HFFc6 (cell line): ENCODE data around the gene CDK4. TPM values are rescaled to one million over a fixed set of nuclear protein-coding genes. Genes with fewer than 3 reads are reported as not detected.

Source experiments
- DNase-seq: peaks from one replicate; pipeline ENCODE4 v3.0.0-alpha.2; 2018
- H3K27ac Mint-ChIP-seq: 2 replicates; pipeline ENCODE4 v1.8.0; 2020; ENCODE audit warnings: mild to moderate bottlenecking, mixed read lengths
- H3K27me3 Mint-ChIP-seq: 2 replicates; pipeline ENCODE4 v1.8.0; 2021; ENCODE audit warnings: mild to moderate bottlenecking, moderate library complexity, mixed read lengths; ENCODE audit not compliant: insufficient read depth
- H3K36me3 Mint-ChIP-seq: 2 replicates; pipeline ENCODE4 v1.8.0; 2021; ENCODE audit warnings: low read depth, mixed read lengths
- H3K4me1 Mint-ChIP-seq: 2 replicates; pipeline ENCODE4 v1.8.0; 2020; ENCODE audit warnings: low read depth, mixed read lengths
- H3K4me3 Mint-ChIP-seq: 2 replicates; pipeline ENCODE4 v1.8.0; 2020; ENCODE audit warnings: mild to moderate bottlenecking, moderate library complexity, mixed read lengths
- H3K9me3 Mint-ChIP-seq: 2 replicates; pipeline ENCODE4 v1.8.0; 2020; ENCODE audit warnings: mild to moderate bottlenecking, mixed read lengths
- CTCF ChIP-seq: fragments of 200-600 bp; sonication (generic); IDR thresholded peaks from 2 replicates; pipeline ENCODE4 v1.5.0; 2021; ENCODE audit warnings: antibody characterized with exemption, mild to moderate bottlenecking
- total RNA-seq, 6 experiments: library from RNA; stranded (reverse); fragmentation: NEBNext Ultra II Directional; extraction: Animal tissue kit (Norgen Biotek cat#: 25700); gene quantifications; 2 replicates in 1 of 6; 3 replicates in 5 of 6; pipeline ENCODE4 v1.2.3, GENCODE V29; 2021

Gene CDK4
- total RNA-seq, 6 experiments from 2014 or later, result 112 to 140 (median 116) TPM

- no peak for DNase-seq
- H3K4me3 Mint-ChIP-seq, result no peak overlapping the region
- H3K4me1 Mint-ChIP-seq, result peaks cover 22% of the 10 kb centered on the region
- peaks cover 21% of the 10 kb centered on the region for H3K36me3 Mint-ChIP-seq
- H3K27ac Mint-ChIP-seq, result no peak overlapping the region
- H3K9me3 Mint-ChIP-seq, result no peaks in the 10 kb centered on the region
- H3K27me3 Mint-ChIP-seq, result peaks cover 2% of the 10 kb centered on the region; the same call in 1 of the 2 replicates
- no peak for TF ChIP-seq CTCF
These were observed 29.7 kb upstream of the CDK4 start for GRCh38 chr12:57781801-57782200.

GRCh38 chr12:57781244-57781643 lies 29.1 kb upstream of the CDK4 start:
- Mint-ChIP-seq H3K4me1 (peaks cover 22% of the 10 kb centered on the region), H3K9me3 (no peaks in the 10 kb centered on the region), H3K27me3 (peaks cover 2% of the 10 kb centered on the region; the same call in 1 of the 2 replicates), H3K4me3 (no peak overlapping the region), H3K36me3 (peaks cover 18% of the 10 kb centered on the region), H3K27ac (no peak overlapping the region)
- no peak for DNase-seq
- no peak for TF ChIP-seq CTCF

- no peak for TF ChIP-seq CTCF
- Mint-ChIP-seq H3K9me3 (no peaks in the 10 kb centered on the region), H3K27me3 (peaks cover 2% of the 10 kb centered on the region; the same call in 1 of the 2 replicates), H3K27ac (no peak overlapping the region; the same call in 1 of the 2 replicates), H3K36me3 (peaks cover 26% of the 10 kb centered on the region), H3K4me3 (no peak overlapping the region), H3K4me1 (peaks cover 22% of the 10 kb centered on the region)
- DNase-seq, result no peak
These were observed 28.3 kb upstream of the CDK4 start for GRCh38 chr12:57780284-57780897.

- Mint-ChIP-seq H3K27ac (peak overlapping the region; percentile 17; the same call in 1 of the 2 replicates), H3K27me3 (peaks cover 2% of the 10 kb centered on the region; the same call in 1 of the 2 replicates), H3K36me3 (peaks cover 26% of the 10 kb centered on the region), H3K4me3 (no peak overlapping the region), H3K9me3 (no peaks in the 10 kb centered on the region), H3K4me1 (peaks cover 22% of the 10 kb centered on the region)
- peak; percentile 20 for DNase-seq
- TF ChIP-seq CTCF, result no peak
These were observed 27.6 kb upstream of the CDK4 start for GRCh38 chr12:57779736-57780135.

GRCh38 chr12:57777911-57778310 lies 25.8 kb upstream of the CDK4 start:
- no peak for TF ChIP-seq CTCF
- H3K9me3 Mint-ChIP-seq, result no peaks in the 10 kb centered on the region
- no peak for DNase-seq
- no peak overlapping the region for H3K27ac Mint-ChIP-seq
- H3K27me3 Mint-ChIP-seq, result peaks cover 3% of the 10 kb centered on the region; the same call in 1 of the 2 replicates
- H3K4me3 Mint-ChIP-seq, result no peak overlapping the region
- peaks cover 22% of the 10 kb centered on the region for H3K36me3 Mint-ChIP-seq
- H3K4me1 Mint-ChIP-seq, result peaks cover 29% of the 10 kb centered on the region
